NCI-H187 treated with DMSO at 0.1 percent for 48 hours (cell line): Measurements from ENCODE around the gene KIAA1671.

Source experiments
- DNase-seq: peaks from one replicate; lab custom pipeline; 2025; lab: John Stamatoyannopoulos, UW

Gene KIAA1671

GRCh38 chr22:25147642-25147928, 195.1 kb downstream of the KIAA1671 start:
- no peak for DNase-seq

- no peak for DNase-seq
Measured at GRCh38 chr22:25148149-25148691, 195.7 kb downstream of the KIAA1671 start.

DNA sequence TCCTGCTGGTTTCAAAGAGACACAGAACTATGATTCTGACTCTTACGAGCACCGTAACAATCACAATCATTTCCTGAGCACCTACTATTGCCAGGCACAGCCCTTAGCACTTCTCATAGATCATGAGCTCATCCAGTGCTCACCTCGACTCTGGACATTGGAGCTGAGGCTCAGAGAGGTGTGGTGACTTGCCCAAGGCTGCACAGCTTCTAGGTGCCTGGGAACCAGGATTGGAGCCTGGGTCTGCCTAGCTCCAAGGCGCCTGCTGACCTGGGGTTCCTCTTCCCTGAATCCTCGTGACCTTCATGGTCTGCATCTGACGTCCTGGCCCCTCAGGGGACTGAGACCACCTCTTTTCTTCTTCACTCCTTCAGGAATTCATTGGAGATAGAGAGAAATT, 196.5 kb downstream of the KIAA1671 start:
- DNase-seq, result no peak

DNA sequence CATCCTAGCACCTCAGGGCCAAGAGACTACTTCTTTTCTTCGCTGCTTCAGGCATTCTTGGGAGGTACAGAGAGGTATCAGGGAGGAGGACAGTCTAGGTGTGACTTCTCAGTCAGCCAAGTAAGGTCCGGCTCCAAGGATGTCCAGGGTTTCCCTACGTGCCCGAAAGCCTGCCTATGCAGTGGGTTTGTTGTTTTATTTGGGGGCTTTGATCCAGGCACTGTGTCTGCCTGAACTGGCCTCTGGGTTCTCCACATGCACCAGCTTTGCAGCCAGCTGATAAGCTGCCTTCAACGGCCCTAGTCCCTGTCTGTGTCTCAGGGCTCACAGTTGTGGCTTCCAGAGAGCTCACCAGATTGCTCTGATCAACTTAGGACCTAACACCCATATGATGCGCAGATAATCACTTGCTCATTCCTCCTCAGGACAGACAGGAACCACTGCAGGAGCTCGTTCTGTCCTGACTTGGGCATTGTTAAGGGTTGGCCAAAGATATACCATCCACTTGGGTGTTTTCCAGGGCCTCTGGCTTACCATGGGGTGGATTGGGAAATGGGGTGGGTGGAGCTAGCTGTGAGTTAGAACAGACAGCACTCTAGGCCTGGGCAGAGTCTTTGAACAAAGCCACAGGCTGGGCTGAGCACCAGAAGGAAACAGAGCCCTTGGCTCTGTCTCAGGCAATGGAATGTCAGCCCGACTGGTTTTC, 201.6 kb downstream of the KIAA1671 start:
- DNase-seq, result no peak

GRCh38 chr22:25154667-25154999, 202.1 kb downstream of the KIAA1671 start:
- DNase-seq, result no peak

DNA sequence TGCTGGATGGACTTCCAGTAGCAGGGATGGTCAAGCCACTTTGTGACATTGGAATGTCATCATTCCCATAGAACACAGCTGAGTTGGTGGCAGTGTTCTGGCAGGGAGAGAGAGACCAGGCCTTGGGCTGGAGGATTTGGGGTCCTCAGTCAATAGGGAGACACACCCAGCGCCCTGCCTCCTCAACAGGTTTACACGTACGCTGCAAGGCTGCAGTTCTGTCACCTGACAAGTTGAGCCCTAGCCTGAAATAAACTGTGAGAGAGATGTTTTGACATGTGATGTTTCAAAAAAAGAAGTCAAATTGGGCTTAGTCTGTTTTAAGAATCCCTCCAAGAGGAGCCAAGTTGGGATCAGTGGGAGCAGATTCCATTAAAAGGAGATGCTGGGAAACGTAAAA, 204.2 kb downstream of the KIAA1671 start:
- no peak for DNase-seq

- DNase-seq, result no peak
Measured at GRCh38 chr22:25159028-25159427, 206.5 kb downstream of the KIAA1671 start.

GRCh38 chr22:25160120-25160996, 207.8 kb downstream of the KIAA1671 start:
- no peak for DNase-seq

DNA sequence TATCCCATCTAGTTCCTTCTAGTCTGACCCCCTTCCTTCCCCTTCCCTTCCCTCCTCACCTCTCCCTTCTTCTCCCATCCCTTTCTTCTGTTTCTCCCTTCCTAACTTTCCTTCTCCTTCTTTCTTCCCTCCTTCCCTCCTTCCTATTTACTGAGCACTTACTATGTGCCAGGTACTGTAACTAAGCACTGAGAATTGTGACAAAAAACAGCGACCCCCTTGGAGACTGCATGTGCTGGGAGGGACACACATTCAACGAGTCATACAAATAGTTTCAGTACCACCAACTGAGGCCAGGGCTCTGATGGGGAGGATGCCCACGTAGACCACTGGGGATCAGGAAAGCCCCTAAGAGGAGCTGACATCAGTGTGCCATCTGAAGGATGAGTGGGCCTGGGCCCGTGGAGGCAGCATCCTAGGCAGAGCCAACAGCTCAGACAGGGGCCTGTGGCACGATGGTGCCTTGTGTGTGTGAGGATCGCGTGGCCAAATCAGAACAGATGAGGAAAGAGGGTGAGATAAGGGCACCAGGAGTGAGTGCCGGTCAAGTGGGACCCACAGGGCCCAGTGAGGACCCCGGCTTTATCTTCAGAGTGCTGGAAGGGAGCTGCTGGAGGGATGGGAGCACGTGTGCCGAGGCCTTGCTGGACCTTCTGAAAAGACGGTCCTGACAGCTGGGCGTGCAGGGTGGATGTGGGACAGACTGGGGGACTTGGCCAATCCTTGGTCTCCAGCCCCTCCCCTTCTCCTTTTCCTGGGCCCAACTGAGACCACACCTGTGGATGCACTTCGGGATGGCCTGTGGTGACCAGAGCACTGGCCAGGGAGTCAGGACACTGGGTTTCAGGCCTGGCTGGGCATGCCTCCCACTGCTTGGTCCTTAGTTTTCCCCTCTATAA, 208.8 kb downstream of the KIAA1671 start:
- no peak for DNase-seq

DNA sequence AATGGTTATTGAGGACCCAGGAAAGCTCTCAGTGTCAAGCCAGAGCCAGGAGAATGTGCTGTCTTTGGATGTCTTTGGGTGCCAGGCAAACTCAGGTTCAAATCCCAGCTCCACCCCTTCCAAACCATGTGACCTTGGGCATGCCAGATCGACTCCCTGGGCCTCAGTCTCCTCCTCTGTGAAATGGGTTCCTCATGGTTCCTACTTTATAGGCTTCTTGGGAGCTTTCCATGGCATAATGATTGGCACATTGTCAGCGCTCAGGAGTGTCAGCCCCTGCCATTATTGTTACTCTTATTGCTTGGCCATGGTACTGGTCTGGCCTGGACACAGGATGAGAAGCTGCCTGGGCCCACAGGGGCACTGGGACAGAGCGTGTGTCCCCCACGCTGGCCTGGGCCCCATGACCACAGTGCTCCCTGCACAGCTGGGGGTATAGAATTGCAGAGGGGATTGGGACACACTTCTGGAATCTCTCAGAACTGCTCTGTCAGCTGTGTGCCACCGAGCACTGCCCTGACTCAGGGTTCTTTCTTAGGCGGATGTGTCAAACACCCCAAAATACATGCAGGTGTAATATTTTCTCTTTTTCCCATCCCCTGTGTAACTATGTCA, 209.5 kb downstream of the KIAA1671 start:
- DNase-seq, result no peak

DNA sequence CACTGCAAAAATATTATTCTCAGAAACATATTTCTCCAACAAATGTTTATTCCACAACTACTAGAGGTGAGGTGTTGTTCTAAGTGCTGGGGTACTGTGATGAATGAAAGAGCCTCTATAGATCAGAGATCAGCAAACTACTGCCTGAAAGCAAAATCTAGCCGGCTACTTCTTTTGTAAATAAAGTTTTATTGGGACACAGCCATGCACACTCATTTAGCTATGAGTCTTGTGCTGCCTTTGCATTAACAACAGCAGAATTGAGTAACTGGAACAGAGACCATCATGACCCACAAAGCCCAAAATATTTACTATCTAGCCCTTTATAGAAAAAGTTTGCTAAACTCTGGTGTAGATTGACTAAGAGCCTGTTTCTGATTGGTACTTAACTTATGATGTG, 210.0 kb downstream of the KIAA1671 start:
- no peak for DNase-seq

- no peak for DNase-seq
Measured at GRCh38 chr22:25165785-25166184, 213.3 kb downstream of the KIAA1671 start.

DNA sequence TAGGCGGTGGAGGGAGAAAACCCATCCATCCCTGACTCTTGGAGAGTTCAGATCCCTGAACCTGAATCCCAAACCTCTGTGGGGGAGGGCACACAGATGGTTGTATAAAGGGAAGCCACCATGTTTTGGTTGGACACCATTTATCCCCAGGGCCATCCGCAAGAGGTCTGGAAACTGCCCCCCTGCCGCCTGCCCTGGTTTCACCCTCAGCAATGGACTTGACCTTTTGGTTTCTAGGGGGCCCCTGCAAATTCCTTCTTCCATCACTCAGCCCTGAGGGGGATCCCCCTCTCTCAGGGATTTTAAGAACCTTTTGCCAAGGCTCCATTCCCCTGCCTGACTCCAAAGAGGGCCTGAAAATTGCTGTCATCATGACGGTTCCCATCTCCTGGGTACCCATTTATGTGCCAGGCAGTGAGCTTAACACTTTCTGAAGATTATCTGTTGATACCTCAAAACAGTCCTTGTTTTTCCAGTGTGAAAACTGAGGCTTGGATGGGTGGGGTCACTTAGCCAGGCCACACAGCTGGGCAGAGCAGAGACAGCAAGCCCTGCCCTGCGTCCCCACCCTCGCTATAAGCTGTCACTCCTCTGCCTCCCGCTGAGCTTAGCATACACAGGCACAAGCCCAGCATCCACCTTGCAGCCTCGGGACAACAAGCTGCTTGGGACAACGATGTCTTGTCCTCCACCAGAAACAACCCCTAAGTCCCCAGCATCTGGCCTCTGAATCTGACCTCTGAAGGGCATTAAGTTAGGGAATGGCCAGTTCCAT, 213.9 kb downstream of the KIAA1671 start:
- no peak for DNase-seq

GRCh38 chr22:25167082-25167481, 214.6 kb downstream of the KIAA1671 start:
- no peak for DNase-seq

DNA sequence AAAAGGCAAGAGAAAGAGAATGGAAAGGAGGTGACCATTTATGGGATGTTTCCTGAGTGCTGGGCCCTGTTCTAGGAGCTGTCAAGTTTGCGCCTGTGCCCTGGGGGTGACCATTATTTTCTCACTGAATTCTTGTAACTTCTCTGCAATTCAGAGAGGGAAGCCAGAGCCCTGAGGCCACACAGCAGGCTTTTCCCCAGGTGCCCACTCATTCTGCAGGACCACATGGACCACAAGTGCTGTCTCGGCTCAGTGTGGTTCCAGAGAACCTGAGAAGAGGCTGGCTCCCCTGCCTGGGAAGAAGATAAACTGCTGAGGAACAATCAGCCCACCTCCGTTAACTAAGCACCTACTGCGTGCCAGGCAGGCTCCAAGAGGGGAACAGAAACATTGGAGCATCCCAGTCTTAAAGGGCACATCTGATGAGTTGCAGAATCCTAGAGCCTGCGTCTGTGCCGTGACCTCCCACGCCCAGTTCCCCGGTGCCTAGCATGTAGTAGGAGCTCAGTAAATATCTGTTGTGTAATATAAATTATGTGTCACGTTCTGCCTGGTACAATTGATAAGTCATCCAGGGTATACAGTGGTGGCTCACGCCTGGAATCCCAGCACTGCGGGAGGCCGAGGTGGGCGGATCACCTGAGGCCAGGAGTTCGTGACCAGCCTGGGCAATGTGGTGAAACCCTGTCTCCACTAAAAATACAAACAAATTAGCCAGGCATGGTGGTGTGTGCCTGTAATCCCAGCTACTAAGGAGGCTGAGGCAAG, 215.5 kb downstream of the KIAA1671 start:
- DNase-seq, result no peak

GRCh38 chr22:25169278-25170031, 216.9 kb downstream of the KIAA1671 start:
- DNase-seq, result no peak

DNA sequence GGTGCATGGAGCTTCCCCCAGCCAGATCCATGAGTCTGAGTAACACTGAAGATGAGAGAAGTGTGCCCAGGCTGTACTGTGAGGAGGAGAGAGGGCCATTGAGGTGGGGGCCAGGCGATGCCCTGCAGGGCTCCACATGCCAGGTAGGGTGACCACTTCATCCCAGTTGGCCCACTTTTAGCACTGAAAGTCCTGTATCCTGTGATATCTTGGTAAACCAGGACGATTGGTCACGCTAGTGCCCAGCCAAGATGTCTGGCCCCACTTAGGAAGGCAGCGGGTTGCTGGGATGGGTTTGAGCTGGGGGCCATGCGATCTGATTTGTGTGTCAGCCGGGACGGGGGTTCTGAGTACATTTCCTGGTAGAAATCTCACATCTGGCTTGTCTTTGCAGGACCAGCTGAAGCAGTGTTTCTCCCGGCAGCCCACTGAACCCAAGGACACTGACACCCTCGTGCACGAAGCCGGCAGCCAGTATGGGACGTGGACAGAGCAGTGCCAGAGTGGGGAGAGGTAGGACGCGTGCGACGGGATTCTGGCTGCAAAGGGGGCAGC, 218.0 kb downstream of the KIAA1671 start:
- DNase-seq, result no peak

- no peak for DNase-seq
Measured at GRCh38 chr22:25172153-25172552, 219.6 kb downstream of the KIAA1671 start.

DNA sequence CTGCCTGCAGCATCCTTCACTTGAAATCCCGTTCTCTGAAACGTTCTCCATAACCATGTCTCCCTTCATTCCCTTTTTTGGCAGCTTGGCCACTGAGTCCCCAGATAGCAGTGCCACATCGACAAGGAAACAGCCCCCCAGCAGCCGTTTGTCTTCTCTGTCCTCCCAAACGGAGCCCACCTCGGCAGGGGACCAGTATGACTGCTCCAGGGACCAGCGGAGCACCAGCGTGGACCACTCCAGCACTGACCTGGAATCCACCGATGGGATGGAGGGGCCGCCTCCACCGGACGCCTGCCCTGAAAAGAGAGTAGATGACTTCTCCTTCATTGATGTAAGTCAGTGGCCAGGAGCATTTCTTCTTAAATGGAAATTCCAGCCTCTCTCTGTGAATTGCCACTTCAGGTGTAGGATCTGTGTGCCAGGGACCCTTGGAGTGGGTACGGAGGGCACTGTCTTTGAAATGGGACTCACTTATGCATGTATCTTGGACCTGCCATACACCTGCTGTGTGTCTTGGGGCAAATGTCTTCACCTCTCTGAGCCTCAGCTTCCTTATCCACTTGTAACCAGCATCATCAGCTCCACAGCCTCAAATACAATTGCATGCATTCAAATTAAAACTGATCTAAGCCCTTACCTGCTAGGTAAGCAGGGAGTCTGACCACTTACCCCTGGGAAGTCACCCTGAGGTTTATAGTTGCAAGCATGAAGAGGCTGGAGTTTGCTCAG, 221.8 kb downstream of the KIAA1671 start:
- no peak for DNase-seq
